MM.1S (cell line): Measurements from ENCODE around the gene TNXB.
"Not testable (repeated sequence)": the region's sequence is repeated elsewhere in the genome, so short reads cannot be mapped to it uniquely, and the experiment has no call there.

Source experiments
- DNase-seq: peaks from one replicate; pipeline ENCODE4 v3.0.0-alpha.2; 2015
- H2AFZ ChIP-seq: fragments of 300-600 bp; sonication (generic); 2 replicates; pipeline ENCODE4 v1.6.0; 2016; ENCODE audit warnings: antibody characterized with exemption, low read length
- H3F3A ChIP-seq: fragments of 300-600 bp; sonication (generic); 2 replicates; pipeline ENCODE4 v1.6.1; 2016; ENCODE audit warnings: mild to moderate bottlenecking, antibody characterized with exemption, low read length, moderate library complexity, mixed read lengths; ENCODE audit not compliant: insufficient read depth
- H3K27ac ChIP-seq: fragments of 300-600 bp; sonication (generic); 2 replicates; pipeline ENCODE4 v1.5.1; 2016; ENCODE audit warnings: mild to moderate bottlenecking, low read length
- H3K27me3 ChIP-seq: fragments of 300-600 bp; sonication (generic); replicated peaks from 2 replicates; pipeline ENCODE4 v1.6.0; 2016; ENCODE audit warnings: low read length; ENCODE audit not compliant: insufficient read depth
- H3K36me3 ChIP-seq: fragments of 300-600 bp; sonication (generic); replicated peaks from 2 replicates; pipeline ENCODE4 v1.6.1; 2016; ENCODE audit warnings: mild to moderate bottlenecking, low read length, mixed read lengths; ENCODE audit not compliant: insufficient read depth
- H3K4me1 ChIP-seq: fragments of 300-600 bp; sonication (generic); 2 replicates; pipeline ENCODE4 v1.6.1; 2016; ENCODE audit warnings: low read length, mixed read lengths
- H3K4me2 ChIP-seq: fragments of 300-600 bp; sonication (generic); 2 replicates; pipeline ENCODE4 v1.6.0; 2016; ENCODE audit warnings: low read depth, low read length
- H3K4me3 ChIP-seq: fragments of 300-600 bp; sonication (generic); 2 replicates; pipeline ENCODE4 v1.5.1; 2016; ENCODE audit warnings: low read length, mixed read lengths
- H3K79me2 ChIP-seq: fragments of 300-600 bp; sonication (generic); 2 replicates; pipeline ENCODE4 v1.6.1; 2016; ENCODE audit warnings: mixed run types, low read length, mixed read lengths
- H3K9ac ChIP-seq: fragments of 300-600 bp; sonication (generic); 2 replicates; pipeline ENCODE4 v1.6.1; 2016; ENCODE audit warnings: low read length, mixed read lengths
- H3K9me2 ChIP-seq: fragments of 300-600 bp; sonication (generic); replicated peaks from 2 replicates; pipeline ENCODE4 v1.6.1; 2016; ENCODE audit warnings: mild to moderate bottlenecking, low read length, mixed read lengths; ENCODE audit not compliant: insufficient read depth
- H3K9me3 ChIP-seq: fragments of 300-600 bp; sonication (generic); replicated peaks from 2 replicates; pipeline ENCODE4 v1.6.1; 2016; ENCODE audit warnings: mild to moderate bottlenecking, low read length, mixed read lengths; ENCODE audit not compliant: insufficient read depth
- H4K20me1 ChIP-seq: fragments of 300-600 bp; sonication (generic); 2 replicates; pipeline ENCODE4 v1.6.1; 2016; ENCODE audit warnings: mild to moderate bottlenecking, low read length, moderate library complexity, mixed read lengths; ENCODE audit not compliant: insufficient read depth
- EZH2 ChIP-seq: fragments of 300-600 bp; sonication (generic); optimal IDR thresholded peaks from 2 replicates; pipeline ENCODE3; 2017; ENCODE audit warnings: low read depth, mild to moderate bottlenecking, antibody characterized with exemption, low read length, mixed read lengths
- EZH2phosphoT487 ChIP-seq: fragments of 300-600 bp; sonication (generic); IDR thresholded peaks from 2 replicates; pipeline ENCODE4 v1.6.1; 2018; ENCODE audit warnings: antibody characterized with exemption, low read length
- TF ChIP-seq, protein P1 (sequence below): fragments of 300-600 bp; sonication (generic); IDR thresholded peaks from 2 replicates; pipeline ENCODE4 v1.5.1; 2016; ENCODE audit warnings: antibody characterized with exemption, low read length, mixed read lengths

The TNXB gene

DNA sequence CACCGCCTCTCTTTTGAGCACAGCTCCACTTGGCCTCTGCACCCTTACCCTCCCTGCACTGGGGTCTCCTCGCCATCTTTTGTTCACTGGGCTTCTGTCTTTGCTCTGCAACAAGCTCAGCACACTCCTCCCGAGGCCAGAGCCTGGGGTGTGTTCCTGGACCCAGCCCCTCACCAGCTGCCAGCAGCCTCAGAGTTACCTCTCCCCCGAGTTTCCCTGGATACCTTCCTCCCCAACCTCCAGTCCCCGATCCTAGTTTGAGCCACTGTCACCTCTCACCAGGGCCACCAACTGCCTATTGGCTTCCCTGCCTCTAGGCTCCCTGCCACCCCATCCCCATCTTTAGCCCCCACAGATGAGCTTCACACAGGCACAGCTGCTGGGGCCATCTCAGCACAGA, 58.6 kb downstream of the TNXB start:
- Histone ChIP-seq H3K27ac (no peak overlapping the region), H3K4me3 (no peak overlapping the region), H3K27me3 (peaks cover 85% of the 10 kb centered on the region), H2AFZ (no peak overlapping the region), H4K20me1 (no peaks in the 10 kb centered on the region), H3K9me3 (no peaks in the 10 kb centered on the region), H3K4me1 (no peaks in the 10 kb centered on the region), H3F3A (no peaks in the 10 kb centered on the region), H3K79me2 (no peaks in the 10 kb centered on the region), H3K9me2 (no peaks in the 10 kb centered on the region), H3K4me2 (no peak overlapping the region), H3K9ac (no peak overlapping the region), H3K36me3 (no peaks in the 10 kb centered on the region)
- TF ChIP-seq EZH2 (no peak), EZH2phosphoT487 (no peak)
- TF ChIP-seq, protein P1, sequence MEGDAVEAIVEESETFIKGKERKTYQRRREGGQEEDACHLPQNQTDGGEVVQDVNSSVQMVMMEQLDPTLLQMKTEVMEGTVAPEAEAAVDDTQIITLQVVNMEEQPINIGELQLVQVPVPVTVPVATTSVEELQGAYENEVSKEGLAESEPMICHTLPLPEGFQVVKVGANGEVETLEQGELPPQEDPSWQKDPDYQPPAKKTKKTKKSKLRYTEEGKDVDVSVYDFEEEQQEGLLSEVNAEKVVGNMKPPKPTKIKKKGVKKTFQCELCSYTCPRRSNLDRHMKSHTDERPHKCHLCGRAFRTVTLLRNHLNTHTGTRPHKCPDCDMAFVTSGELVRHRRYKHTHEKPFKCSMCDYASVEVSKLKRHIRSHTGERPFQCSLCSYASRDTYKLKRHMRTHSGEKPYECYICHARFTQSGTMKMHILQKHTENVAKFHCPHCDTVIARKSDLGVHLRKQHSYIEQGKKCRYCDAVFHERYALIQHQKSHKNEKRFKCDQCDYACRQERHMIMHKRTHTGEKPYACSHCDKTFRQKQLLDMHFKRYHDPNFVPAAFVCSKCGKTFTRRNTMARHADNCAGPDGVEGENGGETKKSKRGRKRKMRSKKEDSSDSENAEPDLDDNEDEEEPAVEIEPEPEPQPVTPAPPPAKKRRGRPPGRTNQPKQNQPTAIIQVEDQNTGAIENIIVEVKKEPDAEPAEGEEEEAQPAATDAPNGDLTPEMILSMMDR: no peak
- no peak for DNase-seq

DNA sequence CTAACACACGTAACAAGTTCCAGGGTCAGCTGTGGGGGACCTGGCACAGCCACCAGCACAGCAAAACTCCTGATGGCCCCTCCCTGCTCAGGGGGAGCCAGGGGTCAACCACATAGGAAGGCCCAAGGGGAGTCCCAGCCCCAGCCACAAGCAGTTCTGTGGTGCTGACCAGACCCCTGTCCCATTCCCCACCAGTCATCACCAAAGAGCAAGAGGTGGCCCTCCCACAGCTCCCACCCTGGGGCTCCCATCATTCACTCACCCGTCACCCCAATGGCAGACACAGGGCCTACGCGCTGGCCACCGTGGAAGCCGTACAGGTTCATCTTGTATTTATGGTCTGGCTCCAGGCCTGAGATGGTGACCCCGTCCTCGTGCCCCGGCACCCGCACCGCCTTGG, 59.4 kb downstream of the TNXB start:
- H3K27me3 ChIP-seq: peaks cover 76% of the 10 kb centered on the region
- H4K20me1 ChIP-seq, H3F3A ChIP-seq, H3K27ac ChIP-seq, H3K4me2 ChIP-seq, H3K9ac ChIP-seq, H2AFZ ChIP-seq, H3K36me3 ChIP-seq, H3K9me3 ChIP-seq, H3K4me1 ChIP-seq, H3K9me2 ChIP-seq, DNase-seq, H3K4me3 ChIP-seq, H3K79me2 ChIP-seq: not testable (repeated sequence)

DNA sequence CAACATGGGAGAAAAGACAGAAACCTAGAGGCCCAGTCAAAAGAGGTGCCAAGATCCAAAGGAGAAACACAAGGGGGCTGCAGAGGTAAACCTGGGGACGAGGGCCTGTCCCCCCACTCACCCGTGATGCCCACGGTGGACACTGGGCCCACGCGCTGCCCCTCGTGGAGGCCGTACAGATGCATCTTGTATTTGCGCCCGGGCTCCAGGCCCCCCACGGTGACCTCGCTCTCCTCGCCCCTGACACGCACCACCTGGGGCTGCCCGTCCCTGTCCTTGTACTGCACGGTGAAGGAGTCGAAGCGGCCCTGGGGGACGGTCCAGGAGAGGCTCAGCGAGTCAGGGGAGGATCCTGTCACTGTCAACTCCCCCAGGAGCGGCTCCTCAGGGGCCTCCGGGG, 60.0 kb downstream of the TNXB start:
- H3K9me2 ChIP-seq, H3F3A ChIP-seq, H3K9ac ChIP-seq, H3K4me2 ChIP-seq, H2AFZ ChIP-seq, H3K36me3 ChIP-seq, H3K4me1 ChIP-seq, H4K20me1 ChIP-seq, H3K79me2 ChIP-seq, H3K27ac ChIP-seq, H3K4me3 ChIP-seq, H3K9me3 ChIP-seq, DNase-seq: not testable (repeated sequence)
- peaks cover 71% of the 10 kb centered on the region for H3K27me3 ChIP-seq

DNA sequence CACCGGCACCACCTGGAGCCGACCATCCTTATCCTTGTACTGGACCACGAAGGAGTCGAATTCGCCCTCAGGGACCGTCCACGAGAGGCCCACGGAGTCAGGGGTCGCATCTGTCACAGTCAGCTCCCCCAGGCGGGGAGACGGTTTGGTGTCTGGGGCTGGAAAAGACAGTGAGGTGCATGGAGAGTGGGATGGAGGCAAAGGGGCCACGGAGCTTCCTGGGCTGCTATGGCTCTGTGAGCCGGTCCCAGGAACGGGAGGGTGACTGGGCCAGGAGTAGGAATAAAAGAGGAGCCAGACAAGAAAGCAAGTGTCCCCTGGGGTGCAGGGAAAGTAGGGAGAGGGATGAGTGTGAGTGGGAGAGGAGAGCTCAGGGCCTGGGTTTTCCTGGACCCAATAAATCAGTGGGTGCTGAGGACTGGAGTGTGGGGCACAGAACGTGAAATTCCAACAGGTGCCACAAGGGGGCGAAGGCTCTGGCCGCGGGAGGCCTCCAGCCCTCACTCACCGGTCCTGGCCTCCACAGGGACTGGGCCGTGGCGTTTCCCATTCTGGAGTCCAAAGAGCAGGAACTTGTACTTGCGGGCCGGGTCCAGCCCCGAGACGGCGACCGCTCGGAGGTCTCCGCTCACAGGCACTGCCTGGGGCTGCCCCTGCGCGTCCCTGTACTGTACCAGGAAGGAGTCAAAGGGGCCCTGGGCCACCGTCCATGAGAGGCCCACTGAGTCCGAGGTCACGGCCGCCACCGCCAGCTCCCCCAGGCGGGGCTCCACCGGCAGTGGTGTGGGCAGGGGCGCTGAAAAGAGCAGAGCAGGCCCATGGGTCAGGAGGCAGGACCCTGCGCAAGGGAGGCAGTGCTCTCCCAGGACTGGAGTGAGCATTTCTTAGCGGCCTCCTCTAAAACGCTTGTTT, 61.0 kb downstream of the TNXB start:
- Histone ChIP-seq H3K4me2 (peak overlapping the region; percentile 43; the same call in 1 of the 2 replicates), H3K27ac (no peak overlapping the region)

More for the DNA sequence above, 61.0 kb downstream of the TNXB start:
- H3K9me2 ChIP-seq: no peaks in the 10 kb centered on the region
- H3K36me3 ChIP-seq: no peaks in the 10 kb centered on the region
- no peaks in the 10 kb centered on the region for H4K20me1 ChIP-seq
- no peaks in the 10 kb centered on the region for H3F3A ChIP-seq
- H3K4me1 ChIP-seq: no peaks in the 10 kb centered on the region
- peak; percentile 50 for DNase-seq
- no peak for TF ChIP-seq EZH2phosphoT487
- TF ChIP-seq, protein P1: peak; percentile 63
- no peak overlapping the region for H3K9ac ChIP-seq
- peaks cover 68% of the 10 kb centered on the region for H3K27me3 ChIP-seq
- H3K79me2 ChIP-seq: no peaks in the 10 kb centered on the region
- H3K9me3 ChIP-seq: no peaks in the 10 kb centered on the region
- H3K4me3 ChIP-seq: no peak overlapping the region
- 0 out of 2 replicates have a peak overlapping the region, but pooled peaks have one; percentile 38 for H2AFZ ChIP-seq
